Fibroblast of villous mesenchyme (primary cell): Measurements from ENCODE around the gene UBQLN1. TPM values are rescaled to one million over a fixed set of nuclear protein-coding genes. Genes with fewer than 3 reads are reported as not detected.
A peak's percentile ranks its signal among the peaks of the same experiment; 100 is the strongest.

Experiments used
- DNase-seq: peaks from one replicate; pipeline ENCODE4 v3.0.0-alpha.2; 2010; ENCODE audit warnings: low read depth
- H3K4me3 ChIP-seq: 2 replicates; pipeline ENCODE4 v1.5.1; 2011; ENCODE audit warnings: low read depth, mild to moderate bottlenecking, low read length
- CTCF ChIP-seq: IDR thresholded peaks from 2 replicates; pipeline ENCODE4 v1.5.1; 2012; ENCODE audit warnings: low read depth, mild to moderate bottlenecking, low read length; ENCODE audit not compliant: insufficient read depth
- total RNA-seq: library from RNA; depleted of rRNA; stranded (reverse); fragments of >200 nt; gene quantifications from 2 replicates; pipeline ENCODE4 v1.2.3, GENCODE V29; 2012

Gene UBQLN1
- total RNA-seq, 1 donor: 133 TPM

GRCh38 chr9:83639266-83639665 lies 68.5 kb downstream of the UBQLN1 start:
- no peak for DNase-seq
- H3K4me3 ChIP-seq: no peak overlapping the region
- TF ChIP-seq CTCF: no peak

GRCh38 chr9:83637389-83637788 lies 70.4 kb downstream of the UBQLN1 start:
- DNase-seq: no peak
- TF ChIP-seq CTCF: no peak
- H3K4me3 ChIP-seq: no peak overlapping the region

- TF ChIP-seq CTCF: no peak
- no peak overlapping the region for H3K4me3 ChIP-seq
- no peak for DNase-seq
Observed at GRCh38 chr9:83636813-83637212, 70.9 kb downstream of the UBQLN1 start.

GRCh38 chr9:83633676-83634075 lies 74.1 kb downstream of the UBQLN1 start:
- no peak for DNase-seq
- H3K4me3 ChIP-seq: no peak overlapping the region
- TF ChIP-seq CTCF: no peak

GRCh38 chr9:83633255-83633654 lies 74.5 kb downstream of the UBQLN1 start:
- no peak for TF ChIP-seq CTCF
- DNase-seq: no peak

GRCh38 chr9:83630938-83631457 lies 76.8 kb downstream of the UBQLN1 start:
- TF ChIP-seq CTCF: no peak
- no peak overlapping the region for H3K4me3 ChIP-seq
- peak; percentile 42 for DNase-seq

More at GRCh38 chr9:83633255-83633654, 74.5 kb downstream of the UBQLN1 start:
- no peak overlapping the region for H3K4me3 ChIP-seq

- DNase-seq: no peak
- no peak overlapping the region for H3K4me3 ChIP-seq
Observed at GRCh38 chr9:83629433-83630104, 78.2 kb downstream of the UBQLN1 start.

More at GRCh38 chr9:83629433-83630104, 78.2 kb downstream of the UBQLN1 start:
- no peak for TF ChIP-seq CTCF
